Astrocyte of the cerebellum (primary cell): Measurements from ENCODE around the gene ANKRD33B.

Experiments used
- DNase-seq: peaks from one replicate; pipeline ENCODE4 v3.0.0-alpha.2; 2011; ENCODE audit warnings: low read depth
- H3K4me3 ChIP-seq: 2 replicates; pipeline ENCODE4 v1.5.1; 2011; ENCODE audit warnings: mild to moderate bottlenecking, low read depth, low read length, moderate library complexity
- CTCF ChIP-seq: IDR thresholded peaks from 2 replicates; pipeline ENCODE4 v1.5.1; 2012; ENCODE audit warnings: low read length, low read depth, moderate library complexity, mild to moderate bottlenecking; ENCODE audit errors: missing control alignments
- in situ Hi-C: cut with HindIII; loops from 2 replicates; pipeline ENCODE4 v1.10.0; 2017; ENCODE audit warnings: low sequenced_read_pairs

ANKRD33B gene

GRCh38 chr5:10623305-10623910 is 59.5 kb downstream of the ANKRD33B start:
- in situ Hi-C loops, result loop anchor here (10.0 kb wide), 1 partner anchor 239 kb away; no protein-coding TSS in a partner anchor
- H3K4me3 ChIP-seq, result no peak overlapping the region
- TF ChIP-seq CTCF, result no peak
- DNase-seq, result no peak

GRCh38 chr5:10624206-10624605 is 60.3 kb downstream of the ANKRD33B start:
- in situ Hi-C loops, result loop anchor here (10.0 kb wide), 1 partner anchor 239 kb away; no protein-coding TSS in a partner anchor
- no peak for TF ChIP-seq CTCF

GRCh38 chr5:10624679-10625078 is 60.8 kb downstream of the ANKRD33B start:
- in situ Hi-C loops, result loop anchor here (5.0 to 10.0 kb wide), 3 partner anchors 57 to 240 kb away; no protein-coding TSS in a partner anchor
- TF ChIP-seq CTCF, result no peak
- H3K4me3 ChIP-seq, result no peak overlapping the region
- DNase-seq, result no peak

More at GRCh38 chr5:10624206-10624605, 60.3 kb downstream of the ANKRD33B start:
- H3K4me3 ChIP-seq, result no peak overlapping the region
- no peak for DNase-seq

GRCh38 chr5:10625700-10626472 is 62.0 kb downstream of the ANKRD33B start:
- in situ Hi-C loops, result loop anchor here (5.0 to 10.0 kb wide), 3 partner anchors 59 to 241 kb away; no protein-coding TSS in a partner anchor
- TF ChIP-seq CTCF, result no peak
- no peak for DNase-seq
- H3K4me3 ChIP-seq, result no peak overlapping the region

GRCh38 chr5:10626473-10627013 is 62.7 kb downstream of the ANKRD33B start:
- DNase-seq, result no peak
- no peak for TF ChIP-seq CTCF

DNA sequence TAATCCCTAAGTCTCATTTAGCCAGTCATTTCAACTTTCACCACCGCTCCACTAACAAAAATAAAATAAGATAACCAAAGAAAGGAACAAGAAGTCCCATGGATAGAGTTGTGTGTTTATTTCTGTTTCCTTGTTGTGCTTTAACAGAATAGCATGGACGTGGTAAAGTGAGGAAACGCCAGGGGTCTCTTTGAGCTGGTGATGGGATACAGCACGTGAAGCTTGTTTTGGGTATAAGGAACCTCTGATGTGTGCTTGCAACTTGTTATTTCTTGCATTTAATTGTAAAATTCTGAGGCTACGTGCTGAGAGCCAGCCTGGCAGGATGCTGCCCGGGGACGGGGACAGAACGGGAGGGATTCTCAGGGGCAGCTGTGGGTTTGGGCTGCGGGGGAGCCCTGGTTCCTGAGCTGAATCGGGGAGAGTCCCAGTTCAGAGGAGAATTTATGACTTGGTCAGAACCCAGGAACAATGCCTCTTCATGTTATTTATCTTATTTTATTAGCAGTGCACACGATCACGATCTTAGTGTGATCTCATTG is 63.4 kb downstream of the ANKRD33B start:
- DNase-seq, result no peak
- H3K4me3 ChIP-seq, result peak overlapping the region; percentile 27
- no peak for TF ChIP-seq CTCF
- in situ Hi-C loops, result loop anchor here (5.0 to 10.0 kb wide), 3 partner anchors 60 to 242 kb away; no protein-coding TSS in a partner anchor

More at GRCh38 chr5:10626473-10627013, 62.7 kb downstream of the ANKRD33B start:
- H3K4me3 ChIP-seq, result no peak overlapping the region
- in situ Hi-C loops, result loop anchor here (5.0 to 10.0 kb wide), 3 partner anchors 59 to 242 kb away; no protein-coding TSS in a partner anchor
